SK-N-SH (cell line): ENCODE measurements around the gene RBM7.

ENCODE experiments used
- CTCF ChIP-seq: fragments of 200-600 bp; sonication (generic); IDR thresholded peaks from 2 replicates; pipeline ENCODE4 v1.6.1; 2017; ENCODE audit warnings: antibody characterized with exemption, mild to moderate bottlenecking, moderate library complexity
- FOXM1 ChIP-seq: IDR thresholded peaks from 2 replicates; pipeline ENCODE4 v1.4.0; 2012; ENCODE audit warnings: low read depth, mild to moderate bottlenecking
- GABPA ChIP-seq: IDR thresholded peaks from 2 replicates; pipeline ENCODE4 v1.4.0; 2012; ENCODE audit warnings: low read depth, mild to moderate bottlenecking
- POLR2AphosphoS5 ChIP-seq: IDR thresholded peaks from 2 replicates; pipeline ENCODE4 v1.6.1; 2012; ENCODE audit warnings: low read depth, low read length
- REST ChIP-seq: IDR thresholded peaks from 2 replicates; pipeline ENCODE4 v1.6.1; 2012; ENCODE audit warnings: mild to moderate bottlenecking, low read depth, low read length, moderate library complexity
- TAF1 ChIP-seq: IDR thresholded peaks from 2 replicates; pipeline ENCODE4 v1.6.1; 2012; ENCODE audit warnings: low read depth, mild to moderate bottlenecking, low read length, moderate library complexity, borderline replicate concordance
- TEAD4 ChIP-seq: IDR thresholded peaks from 2 replicates; pipeline ENCODE4 v1.4.0; 2012; ENCODE audit warnings: mild to moderate bottlenecking, borderline replicate concordance; ENCODE audit not compliant: insufficient read depth

- TF ChIP-seq GABPA (no peak), CTCF (no peak), POLR2AphosphoS5 (no peak), TEAD4 (no peak), REST (no peak), TAF1 (no peak), FOXM1 (no peak)
These were observed 41.5 kb downstream of the RBM7 start for GRCh38 chr11:114441921-114442320.
